ENCODE measurements around the gene PLA2G1B.

The PLA2G1B gene

GRCh38 chr12:120367233-120367923, 39.8 kb upstream of the PLA2G1B start:
- Histone ChIP-seq H3K36me3 (ENCODE audit: insufficient read depth, low read length) (no peaks in the 10 kb centered on the region), H3K9me2 (replicated peaks; ENCODE audit: low read depth, low read length) (no peaks in the 10 kb centered on the region), H3F3A (ENCODE audit: low read depth) (no peaks in the 10 kb centered on the region), H3K27me3 (ENCODE audit: insufficient read depth, low read length, poor library complexity, severe bottlenecking) (no peaks in the 10 kb centered on the region), H3K4me2 (ENCODE audit: low read depth, low read length, poor library complexity, severe bottlenecking) (no peak overlapping the region), H3K79me2 (ENCODE audit: insufficient read depth, low read length) (no peaks in the 10 kb centered on the region), H3K4me1 (ENCODE audit: insufficient read depth, low read length, poor library complexity, severe bottlenecking) (no peaks in the 10 kb centered on the region), H4K20me1 (ENCODE audit: insufficient read depth, low read length, poor library complexity, severe bottlenecking) (no peaks in the 10 kb centered on the region), H2AFZ (ENCODE audit: low read length) (no peak overlapping the region), H3K9me3 (ENCODE audit: insufficient read depth, low read depth, low read length) (no peaks in the 10 kb centered on the region), H3K4me3 (ENCODE audit: low read length, poor library complexity, severe bottlenecking) (no peak overlapping the region), H3K9ac (ENCODE audit: low read depth, low read length, poor library complexity, severe bottlenecking) (no peak overlapping the region)
- TF ChIP-seq EZH2phosphoT487 (IDR thresholded peaks at IDR 0.05; ENCODE audit: borderline replicate concordance) (no peak), CTCF (conservative IDR thresholded peaks at IDR 0.05; ENCODE audit: low read length) (peak; percentile 70)

- Histone ChIP-seq H3K4me2 (ENCODE audit: low read depth, low read length, poor library complexity, severe bottlenecking) (no peak overlapping the region), H3F3A (ENCODE audit: low read depth) (no peaks in the 10 kb centered on the region), H4K20me1 (ENCODE audit: insufficient read depth, low read length, poor library complexity, severe bottlenecking) (no peaks in the 10 kb centered on the region), H3K36me3 (ENCODE audit: insufficient read depth, low read length) (no peaks in the 10 kb centered on the region), H3K27me3 (ENCODE audit: insufficient read depth, low read length, poor library complexity, severe bottlenecking) (no peaks in the 10 kb centered on the region), H3K4me3 (ENCODE audit: low read length, poor library complexity, severe bottlenecking) (no peak overlapping the region), H3K9me3 (ENCODE audit: insufficient read depth, low read depth, low read length) (no peaks in the 10 kb centered on the region), H3K4me1 (ENCODE audit: insufficient read depth, low read length, poor library complexity, severe bottlenecking) (no peaks in the 10 kb centered on the region), H3K9me2 (replicated peaks; ENCODE audit: low read depth, low read length) (no peaks in the 10 kb centered on the region), H3K79me2 (ENCODE audit: insufficient read depth, low read length) (no peaks in the 10 kb centered on the region), H3K9ac (ENCODE audit: low read depth, low read length, poor library complexity, severe bottlenecking) (no peak overlapping the region), H2AFZ (ENCODE audit: low read length) (no peak overlapping the region)
- no peak for TF ChIP-seq EZH2phosphoT487 (IDR thresholded peaks at IDR 0.05; ENCODE audit: borderline replicate concordance)
- no peak for TF ChIP-seq CTCF (conservative IDR thresholded peaks at IDR 0.05; ENCODE audit: low read length)
Observed at GRCh38 chr12:120366845-120367232, 39.3 kb upstream of the PLA2G1B start.

- H4K20me1 ChIP-seq (ENCODE audit: insufficient read depth, low read length, poor library complexity, severe bottlenecking), result no peaks in the 10 kb centered on the region
- H3K9me2 ChIP-seq (replicated peaks; ENCODE audit: low read depth, low read length), result no peaks in the 10 kb centered on the region
- no peaks in the 10 kb centered on the region for H3K27me3 ChIP-seq (ENCODE audit: insufficient read depth, low read length, poor library complexity, severe bottlenecking)
- H3K9me3 ChIP-seq (ENCODE audit: insufficient read depth, low read depth, low read length), result no peaks in the 10 kb centered on the region
- no peaks in the 10 kb centered on the region for H3K36me3 ChIP-seq (ENCODE audit: insufficient read depth, low read length)
- H3K79me2 ChIP-seq (ENCODE audit: insufficient read depth, low read length), result no peaks in the 10 kb centered on the region
- no peak for TF ChIP-seq CTCF (conservative IDR thresholded peaks at IDR 0.05; ENCODE audit: low read length)
- no peak for TF ChIP-seq EZH2phosphoT487 (IDR thresholded peaks at IDR 0.05; ENCODE audit: borderline replicate concordance)
- H3F3A ChIP-seq (ENCODE audit: low read depth), result no peaks in the 10 kb centered on the region
- no peak overlapping the region for H3K4me2 ChIP-seq (ENCODE audit: low read depth, low read length, poor library complexity, severe bottlenecking)
- no peak overlapping the region for H3K4me3 ChIP-seq (ENCODE audit: low read length, poor library complexity, severe bottlenecking)
- no peak overlapping the region for H3K9ac ChIP-seq (ENCODE audit: low read depth, low read length, poor library complexity, severe bottlenecking)
- no peak overlapping the region for H2AFZ ChIP-seq (ENCODE audit: low read length)
- no peaks in the 10 kb centered on the region for H3K4me1 ChIP-seq (ENCODE audit: insufficient read depth, low read length, poor library complexity, severe bottlenecking)
Observed at GRCh38 chr12:120366341-120366705, 38.7 kb upstream of the PLA2G1B start.

Measured in Loucy (cell line).